ENCODE results near the gene GPR137.
A peak's percentile ranks its signal among the peaks of the same experiment; 100 is the strongest.

DNA sequence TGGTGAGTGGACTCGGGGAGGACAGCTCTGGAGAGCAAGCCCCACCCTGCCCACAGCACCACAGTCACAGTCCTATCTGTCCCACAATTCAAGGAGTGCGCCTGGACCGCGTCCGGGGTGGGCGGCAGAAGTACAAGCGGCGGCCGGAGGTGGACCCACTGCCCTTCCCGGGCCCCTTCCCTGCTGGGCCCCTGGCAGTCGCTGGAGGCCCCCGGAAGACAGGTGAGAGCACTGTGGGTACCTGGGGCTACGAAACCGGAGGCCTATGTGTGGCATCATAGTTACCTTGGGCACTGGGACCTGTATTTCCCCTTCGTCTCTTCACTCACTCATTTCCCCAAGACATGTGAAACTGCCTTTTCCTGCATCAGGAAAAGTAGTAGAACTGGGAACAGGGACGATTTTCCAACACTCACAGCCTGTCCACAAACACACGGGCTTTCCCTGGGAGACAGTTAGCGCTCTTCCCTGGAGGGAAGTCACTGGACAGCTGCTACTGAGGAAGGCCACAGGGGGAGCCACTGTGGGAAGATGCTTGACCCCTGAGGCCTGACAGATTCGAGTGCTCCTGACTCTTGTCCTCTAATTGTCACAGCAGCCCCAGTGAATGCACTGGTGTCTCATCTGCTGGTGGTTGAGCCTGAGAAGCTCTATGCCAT lies 28.6 kb downstream of the GPR137 start:
- TF ChIP-seq ZNF197 (CRISPR knock-in tag; IDR thresholded peaks at IDR 0.05; ENCODE audit: low read depth) (no peak), PTRF (tag; IDR thresholded peaks at IDR 0.05) (no peak), NFYB (IDR thresholded peaks at IDR 0.05; ENCODE audit: extremely low read depth, insufficient read length) (no peak), MAFF (IDR thresholded peaks at IDR 0.05; ENCODE audit: low read length) (no peak), ZNF274 (IDR thresholded peaks at IDR 0.05; ENCODE audit: borderline replicate concordance, low read depth, low read length) (no peak), TAF1 (IDR thresholded peaks at IDR 0.05; ENCODE audit: control insufficient read depth, extremely low read depth, insufficient read depth, low read length, severe bottlenecking) (no peak), ZNF133 (CRISPR knock-in tag; IDR thresholded peaks at IDR 0.05) (no peak), YY1 (IDR thresholded peaks at IDR 0.05; ENCODE audit: borderline replicate concordance in 1 of 3, control insufficient read depth in 1 of 3, extremely low read depth in 1 of 3, insufficient read depth in 3 of 3, insufficient read length in 1 of 3, insufficient replicate concordance in 2 of 3, low read depth in 1 of 3, low read length in 2 of 3) (no peak)
- TF ChIP-seq, protein P1, sequence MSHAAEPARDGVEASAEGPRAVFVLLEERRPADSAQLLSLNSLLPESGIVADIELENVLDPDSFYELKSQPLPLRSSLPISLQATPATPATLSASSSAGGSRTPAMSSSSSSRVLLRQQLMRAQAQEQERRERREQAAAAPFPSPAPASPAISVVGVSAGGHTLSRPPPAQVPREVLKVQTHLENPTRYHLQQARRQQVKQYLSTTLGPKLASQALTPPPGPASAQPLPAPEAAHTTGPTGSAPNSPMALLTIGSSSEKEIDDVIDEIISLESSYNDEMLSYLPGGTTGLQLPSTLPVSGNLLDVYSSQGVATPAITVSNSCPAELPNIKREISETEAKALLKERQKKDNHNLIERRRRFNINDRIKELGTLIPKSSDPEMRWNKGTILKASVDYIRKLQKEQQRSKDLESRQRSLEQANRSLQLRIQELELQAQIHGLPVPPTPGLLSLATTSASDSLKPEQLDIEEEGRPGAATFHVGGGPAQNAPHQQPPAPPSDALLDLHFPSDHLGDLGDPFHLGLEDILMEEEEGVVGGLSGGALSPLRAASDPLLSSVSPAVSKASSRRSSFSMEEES (CRISPR knock-in tag; IDR thresholded peaks at IDR 0.05): no peak
- TF ChIP-seq, protein P2, sequence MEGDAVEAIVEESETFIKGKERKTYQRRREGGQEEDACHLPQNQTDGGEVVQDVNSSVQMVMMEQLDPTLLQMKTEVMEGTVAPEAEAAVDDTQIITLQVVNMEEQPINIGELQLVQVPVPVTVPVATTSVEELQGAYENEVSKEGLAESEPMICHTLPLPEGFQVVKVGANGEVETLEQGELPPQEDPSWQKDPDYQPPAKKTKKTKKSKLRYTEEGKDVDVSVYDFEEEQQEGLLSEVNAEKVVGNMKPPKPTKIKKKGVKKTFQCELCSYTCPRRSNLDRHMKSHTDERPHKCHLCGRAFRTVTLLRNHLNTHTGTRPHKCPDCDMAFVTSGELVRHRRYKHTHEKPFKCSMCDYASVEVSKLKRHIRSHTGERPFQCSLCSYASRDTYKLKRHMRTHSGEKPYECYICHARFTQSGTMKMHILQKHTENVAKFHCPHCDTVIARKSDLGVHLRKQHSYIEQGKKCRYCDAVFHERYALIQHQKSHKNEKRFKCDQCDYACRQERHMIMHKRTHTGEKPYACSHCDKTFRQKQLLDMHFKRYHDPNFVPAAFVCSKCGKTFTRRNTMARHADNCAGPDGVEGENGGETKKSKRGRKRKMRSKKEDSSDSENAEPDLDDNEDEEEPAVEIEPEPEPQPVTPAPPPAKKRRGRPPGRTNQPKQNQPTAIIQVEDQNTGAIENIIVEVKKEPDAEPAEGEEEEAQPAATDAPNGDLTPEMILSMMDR (IDR thresholded peaks at IDR 0.05 in 2 of 3, conservative IDR thresholded peaks at IDR 0.05 in 1 of 3; ENCODE audit: insufficient read depth in 2 of 3, low read depth in 1 of 3, low read length in 3 of 3): peak; percentile 34 to 53 (median 44); a peak in 5 of 6 replicates
